ENCODE results near the gene MRPL24. TPM values are rescaled to one million over a fixed set of nuclear protein-coding genes. Genes with fewer than 3 reads are reported as not detected.

The MRPL24 gene
- total and polyA plus RNA-seq, 9 of the 15 experiments (the other 6 are each of a cell fraction or from before 2014, with no cell fraction given), result 74.3 to 267 (median 113) TPM

DNA sequence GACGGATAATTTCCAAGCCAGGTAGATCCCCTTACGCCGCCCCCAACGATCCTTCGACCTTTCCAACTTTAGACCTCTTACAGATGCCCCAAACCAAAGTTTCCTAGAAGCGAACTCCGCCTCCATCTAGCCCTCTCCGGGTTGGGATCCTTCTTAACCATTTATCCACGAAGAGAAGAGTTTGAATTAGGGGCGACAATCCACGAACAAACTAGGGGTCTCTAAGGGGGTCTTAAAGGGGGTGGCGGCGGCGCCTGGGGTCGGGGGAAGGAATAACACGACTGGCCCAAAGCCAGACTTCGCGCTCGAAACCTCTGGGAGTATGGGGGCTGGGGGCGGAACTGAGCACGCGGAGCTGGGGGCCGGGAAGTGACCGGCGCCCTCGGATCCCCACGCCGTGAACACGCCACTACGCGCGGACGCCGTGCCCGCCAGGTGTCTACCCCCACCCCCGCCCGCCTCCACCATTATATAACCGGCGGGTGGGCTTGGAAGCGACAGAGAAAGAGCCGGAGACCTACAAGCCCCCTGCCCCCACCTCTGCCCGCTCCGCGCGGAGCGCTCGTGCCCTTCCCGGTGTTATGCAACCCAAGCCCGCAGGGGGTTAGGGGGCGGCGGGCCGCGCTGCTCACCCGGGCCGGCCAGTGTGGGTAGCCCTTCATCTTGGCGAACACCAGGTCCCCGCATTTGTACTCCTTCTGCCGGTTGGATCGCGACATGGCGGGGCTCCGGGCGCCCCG, 10.0 kb upstream of the MRPL24 start (continued):
- TF ChIP-seq BRCA1 (IDR thresholded peaks at IDR 0.05) (no peak), BRCA1 (CRISPR knock-in tag; IDR thresholded peaks at IDR 0.05) (no peak), CEBPG (CRISPR knock-in tag; IDR thresholded peaks at IDR 0.05) (peak; percentile 84), CEBPG (tag; conservative IDR thresholded peaks at IDR 0.05 in 1 of 2, IDR thresholded peaks at IDR 0.05 in 1 of 2) (peak in 1 of 2 experiments; percentile 95; a peak in 3 of 4 replicates), FOXJ2 (tag; IDR thresholded peaks at IDR 0.05) (no peak), ZNF445 (CRISPR knock-in tag; IDR thresholded peaks at IDR 0.05; ENCODE audit: low read depth) (no peak), PCBP2 (IDR thresholded peaks at IDR 0.05; ENCODE audit: low read depth, low read length, poor library complexity, severe bottlenecking) (no peak), ZNF41 (CRISPR knock-in tag; conservative IDR thresholded peaks at IDR 0.05) (no peak), BCOR (IDR thresholded peaks at IDR 0.05) (no peak), EP300 (IDR thresholded peaks at IDR 0.05; ENCODE audit: low read length) (no peak), ZNF282 (CRISPR knock-in tag; IDR thresholded peaks at IDR 0.05) (no peak), HDAC6 (IDR thresholded peaks at IDR 0.05; ENCODE audit: low read depth, low read length) (no peak), ZNF146 (CRISPR knock-in tag; IDR thresholded peaks at IDR 0.05; ENCODE audit: unreplicated experiment) (no peak), NEUROD1 (IDR thresholded peaks at IDR 0.05; ENCODE audit: borderline replicate concordance, low read depth, low read length, partially characterized antibody) (no peak), POLR2A (conservative IDR thresholded peaks at IDR 0.05) (no peak)
- TF ChIP-seq, protein P1, sequence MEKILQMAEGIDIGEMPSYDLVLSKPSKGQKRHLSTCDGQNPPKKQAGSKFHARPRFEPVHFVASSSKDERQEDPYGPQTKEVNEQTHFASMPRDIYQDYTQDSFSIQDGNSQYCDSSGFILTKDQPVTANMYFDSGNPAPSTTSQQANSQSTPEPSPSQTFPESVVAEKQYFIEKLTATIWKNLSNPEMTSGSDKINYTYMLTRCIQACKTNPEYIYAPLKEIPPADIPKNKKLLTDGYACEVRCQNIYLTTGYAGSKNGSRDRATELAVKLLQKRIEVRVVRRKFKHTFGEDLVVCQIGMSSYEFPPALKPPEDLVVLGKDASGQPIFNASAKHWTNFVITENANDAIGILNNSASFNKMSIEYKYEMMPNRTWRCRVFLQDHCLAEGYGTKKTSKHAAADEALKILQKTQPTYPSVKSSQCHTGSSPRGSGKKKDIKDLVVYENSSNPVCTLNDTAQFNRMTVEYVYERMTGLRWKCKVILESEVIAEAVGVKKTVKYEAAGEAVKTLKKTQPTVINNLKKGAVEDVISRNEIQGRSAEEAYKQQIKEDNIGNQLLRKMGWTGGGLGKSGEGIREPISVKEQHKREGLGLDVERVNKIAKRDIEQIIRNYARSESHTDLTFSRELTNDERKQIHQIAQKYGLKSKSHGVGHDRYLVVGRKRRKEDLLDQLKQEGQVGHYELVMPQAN (IDR thresholded peaks at IDR 0.05; ENCODE audit: borderline replicate concordance), result no peak
- TF ChIP-seq, protein P2, sequence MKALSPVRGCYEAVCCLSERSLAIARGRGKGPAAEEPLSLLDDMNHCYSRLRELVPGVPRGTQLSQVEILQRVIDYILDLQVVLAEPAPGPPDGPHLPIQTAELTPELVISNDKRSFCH (CRISPR knock-in tag; IDR thresholded peaks at IDR 0.05), result no peak
- TF ChIP-seq, protein P2 (tag; IDR thresholded peaks at IDR 0.05), result 0 out of 2 replicates have a peak, but pooled peaks have one; percentile 21
- TF ChIP-seq, protein P3, sequence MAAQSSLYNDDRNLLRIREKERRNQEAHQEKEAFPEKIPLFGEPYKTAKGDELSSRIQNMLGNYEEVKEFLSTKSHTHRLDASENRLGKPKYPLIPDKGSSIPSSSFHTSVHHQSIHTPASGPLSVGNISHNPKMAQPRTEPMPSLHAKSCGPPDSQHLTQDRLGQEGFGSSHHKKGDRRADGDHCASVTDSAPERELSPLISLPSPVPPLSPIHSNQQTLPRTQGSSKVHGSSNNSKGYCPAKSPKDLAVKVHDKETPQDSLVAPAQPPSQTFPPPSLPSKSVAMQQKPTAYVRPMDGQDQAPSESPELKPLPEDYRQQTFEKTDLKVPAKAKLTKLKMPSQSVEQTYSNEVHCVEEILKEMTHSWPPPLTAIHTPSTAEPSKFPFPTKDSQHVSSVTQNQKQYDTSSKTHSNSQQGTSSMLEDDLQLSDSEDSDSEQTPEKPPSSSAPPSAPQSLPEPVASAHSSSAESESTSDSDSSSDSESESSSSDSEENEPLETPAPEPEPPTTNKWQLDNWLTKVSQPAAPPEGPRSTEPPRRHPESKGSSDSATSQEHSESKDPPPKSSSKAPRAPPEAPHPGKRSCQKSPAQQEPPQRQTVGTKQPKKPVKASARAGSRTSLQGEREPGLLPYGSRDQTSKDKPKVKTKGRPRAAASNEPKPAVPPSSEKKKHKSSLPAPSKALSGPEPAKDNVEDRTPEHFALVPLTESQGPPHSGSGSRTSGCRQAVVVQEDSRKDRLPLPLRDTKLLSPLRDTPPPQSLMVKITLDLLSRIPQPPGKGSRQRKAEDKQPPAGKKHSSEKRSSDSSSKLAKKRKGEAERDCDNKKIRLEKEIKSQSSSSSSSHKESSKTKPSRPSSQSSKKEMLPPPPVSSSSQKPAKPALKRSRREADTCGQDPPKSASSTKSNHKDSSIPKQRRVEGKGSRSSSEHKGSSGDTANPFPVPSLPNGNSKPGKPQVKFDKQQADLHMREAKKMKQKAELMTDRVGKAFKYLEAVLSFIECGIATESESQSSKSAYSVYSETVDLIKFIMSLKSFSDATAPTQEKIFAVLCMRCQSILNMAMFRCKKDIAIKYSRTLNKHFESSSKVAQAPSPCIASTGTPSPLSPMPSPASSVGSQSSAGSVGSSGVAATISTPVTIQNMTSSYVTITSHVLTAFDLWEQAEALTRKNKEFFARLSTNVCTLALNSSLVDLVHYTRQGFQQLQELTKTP (IDR thresholded peaks at IDR 0.05; ENCODE audit: low read depth in 1 of 2, partially characterized antibody in 2 of 2), result no peak
- TF ChIP-seq, protein P4, sequence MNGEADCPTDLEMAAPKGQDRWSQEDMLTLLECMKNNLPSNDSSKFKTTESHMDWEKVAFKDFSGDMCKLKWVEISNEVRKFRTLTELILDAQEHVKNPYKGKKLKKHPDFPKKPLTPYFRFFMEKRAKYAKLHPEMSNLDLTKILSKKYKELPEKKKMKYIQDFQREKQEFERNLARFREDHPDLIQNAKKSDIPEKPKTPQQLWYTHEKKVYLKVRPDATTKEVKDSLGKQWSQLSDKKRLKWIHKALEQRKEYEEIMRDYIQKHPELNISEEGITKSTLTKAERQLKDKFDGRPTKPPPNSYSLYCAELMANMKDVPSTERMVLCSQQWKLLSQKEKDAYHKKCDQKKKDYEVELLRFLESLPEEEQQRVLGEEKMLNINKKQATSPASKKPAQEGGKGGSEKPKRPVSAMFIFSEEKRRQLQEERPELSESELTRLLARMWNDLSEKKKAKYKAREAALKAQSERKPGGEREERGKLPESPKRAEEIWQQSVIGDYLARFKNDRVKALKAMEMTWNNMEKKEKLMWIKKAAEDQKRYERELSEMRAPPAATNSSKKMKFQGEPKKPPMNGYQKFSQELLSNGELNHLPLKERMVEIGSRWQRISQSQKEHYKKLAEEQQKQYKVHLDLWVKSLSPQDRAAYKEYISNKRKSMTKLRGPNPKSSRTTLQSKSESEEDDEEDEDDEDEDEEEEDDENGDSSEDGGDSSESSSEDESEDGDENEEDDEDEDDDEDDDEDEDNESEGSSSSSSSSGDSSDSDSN (IDR thresholded peaks at IDR 0.05; ENCODE audit: borderline replicate concordance in 1 of 2, low read depth in 2 of 2, low read length in 2 of 2), result peak in 1 of 2 experiments; percentile 80; a peak in 1 of 4 replicates
